HG02981 (cell line): ENCODE results near the gene SYTL1.

ENCODE experiments used
- ATAC-seq: cut with Tn5 transposase; IDR thresholded peaks from one replicate; pipeline ENCODE4 v1.9.1; 2021; ENCODE audit warnings: mild to moderate bottlenecking, moderate library complexity; ENCODE audit not compliant: unreplicated experiment

The SYTL1 gene

GRCh38 chr1:27318136-27318535 is 23.7 kb upstream of the SYTL1 start:
- ATAC-seq, result no peak

GRCh38 chr1:27318596-27318995 is 23.2 kb upstream of the SYTL1 start:
- ATAC-seq, result no peak

GRCh38 chr1:27321813-27322568 is 19.8 kb upstream of the SYTL1 start, which contains the start of gene TMEM222:
Gene TMEM222, plus strand, starts transcription at chr1:27322163. Its CDS starts 35 bp downstream, at chr1:27322198.
- peak; percentile 94 for ATAC-seq

- ATAC-seq, result no peak
Observed at GRCh38 chr1:27322569-27323240, 19.1 kb upstream of the SYTL1 start.

GRCh38 chr1:27325286-27325685 is 16.5 kb upstream of the SYTL1 start:
- ATAC-seq, result no peak

GRCh38 chr1:27327964-27328363 is 13.9 kb upstream of the SYTL1 start:
- ATAC-seq, result no peak

GRCh38 chr1:27330786-27331185 is 11.0 kb upstream of the SYTL1 start:
- no peak for ATAC-seq

- ATAC-seq, result no peak
Observed at GRCh38 chr1:27331426-27331825, 10.4 kb upstream of the SYTL1 start.

- ATAC-seq, result no peak
Observed at GRCh38 chr1:27331922-27332321, 9.9 kb upstream of the SYTL1 start.

- no peak for ATAC-seq
Observed at GRCh38 chr1:27332536-27333281, 9.1 kb upstream of the SYTL1 start.

- ATAC-seq, result no peak
Observed at GRCh38 chr1:27333717-27334279, 8.0 kb upstream of the SYTL1 start.

- ATAC-seq, result no peak
Observed at GRCh38 chr1:27335506-27336422, 6.1 kb upstream of the SYTL1 start.

- ATAC-seq, result no peak
Observed at GRCh38 chr1:27336756-27337155, 5.1 kb upstream of the SYTL1 start.

GRCh38 chr1:27338751-27339150 is 3.1 kb upstream of the SYTL1 start:
- ATAC-seq, result no peak

GRCh38 chr1:27339213-27339612 is 2.6 kb upstream of the SYTL1 start:
- ATAC-seq, result no peak

- no peak for ATAC-seq
Observed at GRCh38 chr1:27342391-27342777, 562 bp downstream of the SYTL1 start.

GRCh38 chr1:27342778-27343638 is 1.2 kb downstream of the SYTL1 start:
- no peak for ATAC-seq

GRCh38 chr1:27343639-27344025 is 1.8 kb downstream of the SYTL1 start:
- no peak for ATAC-seq

- ATAC-seq, result no peak
Observed at GRCh38 chr1:27345272-27345671, 3.5 kb downstream of the SYTL1 start.
